ENCODE results near the gene RAB12. TPM values are rescaled to one million over a fixed set of nuclear protein-coding genes. Genes with fewer than 3 reads are reported as not detected.

The RAB12 gene
- total and polyA plus RNA-seq, 2 of the 13 experiments (the other 11 are each of a cell fraction or from before 2014, with no cell fraction given), result 9.5 to 25.3 TPM

GRCh38 chr18:8654503-8655451, 45.5 kb downstream of the RAB12 start (continued):
- TF ChIP-seq ZBTB14 (CRISPR knock-in tag; IDR thresholded peaks at IDR 0.05), result no peak
- peak; percentile 81 for TF ChIP-seq STAG1 (CRISPR knock-in tag; IDR thresholded peaks at IDR 0.05)
- TF ChIP-seq ZNF557 (CRISPR knock-in tag; IDR thresholded peaks at IDR 0.05), result no peak
- TF ChIP-seq ARID5B (CRISPR knock-in tag; IDR thresholded peaks at IDR 0.05), result no peak
- peak; percentile 51 for TF ChIP-seq SMC3 (IDR thresholded peaks at IDR 0.05; ENCODE audit: low read length)
- no peak for TF ChIP-seq U2AF2 (IDR thresholded peaks at IDR 0.05; ENCODE audit: low read depth, low read length)
- TF ChIP-seq ZNF207 (IDR thresholded peaks at IDR 0.05; ENCODE audit: borderline replicate concordance), result no peak
- TF ChIP-seq ZNF3 (CRISPR knock-in tag; IDR thresholded peaks at IDR 0.05), result no peak
- TF ChIP-seq YY1 (IDR thresholded peaks at IDR 0.05; ENCODE audit: insufficient read depth, insufficient replicate concordance, low read depth, low read length), result no peak

All from HepG2 (cell line).